IPS DF 4.7 (cell line): ENCODE results near the gene CDC40.
"Not testable (repeated sequence)": the region's sequence is repeated elsewhere in the genome, so short reads cannot be mapped to it uniquely, and the experiment has no call there.

Experiments
- DNase-seq: peaks from one replicate; pipeline ENCODE4 v3.0.0-alpha.2; 2013; ENCODE audit warnings: low spot score; ENCODE audit errors: extremely low read depth

Gene CDC40

DNA sequence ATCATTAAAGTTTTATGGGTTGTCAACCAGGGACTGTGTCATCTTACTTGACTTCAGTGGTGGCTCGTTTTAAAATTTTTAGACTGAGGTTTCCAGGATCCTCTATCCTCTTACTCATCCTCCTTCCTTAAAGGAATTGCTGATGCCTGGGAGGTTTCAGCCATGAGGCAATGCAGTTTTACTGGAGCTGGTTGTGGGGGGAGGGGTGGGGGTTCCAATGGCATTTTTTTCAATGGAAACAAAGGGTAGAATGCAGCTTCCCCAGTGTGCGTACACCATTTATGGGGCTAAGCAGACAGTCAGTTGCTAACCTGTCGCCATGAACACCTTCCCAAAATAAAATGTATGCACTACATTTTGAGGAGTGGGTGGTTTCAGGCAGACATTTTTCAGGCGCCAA is 89.9 kb downstream of the CDC40 start:
- no peak for DNase-seq

DNA sequence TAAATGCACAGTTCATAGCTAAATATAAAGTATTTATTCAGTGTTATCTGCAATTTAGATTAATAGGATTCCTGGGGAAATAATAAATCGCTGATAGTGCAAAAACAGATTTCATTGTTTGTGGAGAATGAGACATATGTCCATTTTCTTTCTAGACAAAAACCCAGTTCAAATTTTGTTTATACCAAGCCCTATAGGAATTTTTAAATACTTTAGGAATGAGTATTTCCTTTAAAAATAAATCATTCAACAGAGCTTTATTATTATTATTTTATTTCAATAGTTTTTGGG is 91.5 kb downstream of the CDC40 start:
- no peak for DNase-seq

DNA sequence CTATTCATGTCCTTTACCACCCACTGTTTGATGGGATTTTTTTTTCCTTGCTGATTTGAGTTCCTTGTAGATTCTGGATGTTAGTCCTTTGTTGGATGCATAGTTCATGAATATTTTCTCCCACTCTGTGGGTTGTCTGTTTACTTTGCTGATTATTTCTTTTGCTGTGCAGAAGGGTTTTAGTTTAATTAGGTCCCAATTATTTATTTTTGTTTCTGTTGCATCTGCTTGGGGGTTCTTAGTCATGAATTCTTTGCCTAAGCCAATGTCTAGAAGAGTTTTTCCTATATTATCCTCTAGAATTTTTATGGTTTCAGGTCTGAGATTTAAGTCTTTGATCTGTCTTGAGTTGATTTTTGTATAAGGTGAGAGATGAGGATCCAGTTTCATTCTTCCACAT is 92.6 kb downstream of the CDC40 start:
- not testable (repeated sequence) for DNase-seq

DNA sequence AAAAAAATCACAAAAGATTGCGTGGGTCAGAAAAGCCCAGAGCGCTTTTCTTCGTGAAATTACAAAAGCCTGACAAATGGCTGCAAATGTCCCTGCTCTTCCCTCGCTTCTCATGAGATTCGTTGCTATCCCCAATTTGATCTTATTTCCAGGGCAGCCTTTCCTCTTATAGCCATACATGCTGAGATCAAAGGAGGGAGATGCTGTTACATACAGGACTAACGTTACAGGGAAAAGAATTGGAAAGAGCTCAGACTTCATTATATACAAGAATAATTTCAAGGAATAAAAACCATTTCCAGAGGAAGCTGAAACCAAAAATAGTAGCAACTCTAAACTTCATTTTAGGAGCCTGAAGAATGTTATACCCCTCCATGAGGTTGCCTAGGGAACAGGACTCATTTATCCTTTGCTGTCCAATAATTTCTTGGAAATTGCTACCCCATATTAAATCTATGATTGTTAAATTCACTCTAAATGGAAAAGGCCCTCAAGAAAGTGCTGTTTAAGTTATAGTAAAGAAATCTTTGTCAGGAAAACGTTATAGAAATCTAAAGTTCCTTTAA is 97.0 kb downstream of the CDC40 start:
- DNase-seq: no peak
